ENCODE measurements around the gene TAF1A. TPM values are rescaled to one million over a fixed set of nuclear protein-coding genes. Genes with fewer than 3 reads are reported as not detected.

TAF1A gene
- total and polyA plus RNA-seq, 2 of the 8 experiments (the other 6 are each of a cell fraction or from before 2014, with no cell fraction given), result 3.3 to 16.7 TPM

GRCh38 chr1:222530852-222531251 is 58.9 kb downstream of the TAF1A start:
- Histone ChIP-seq H3K56ac (replicated peaks; ENCODE audit: insufficient read length, low read depth, low read length) (no peak overlapping the region), H3K4me2 (ENCODE audit: insufficient read depth in 1 of 2, low read depth in 2 of 2, low read length in 2 of 2) (no peak overlapping the region), H3K27me3 (replicated peaks in 1 of 4; ENCODE audit: control insufficient read depth in 3 of 4, extremely low read depth in 1 of 4, insufficient read depth in 3 of 4, low read length in 3 of 4) (peaks cover 0 to 1% (median 0%) of the 10 kb centered on the region in 4 experiments; a peak in 1 of 7 replicates), H2AK5ac (ENCODE audit: low read depth, low read length) (no peak overlapping the region), H4K8ac (ENCODE audit: extremely low read depth, insufficient read depth, low read length) (no peak overlapping the region), H3K4me3 (ENCODE audit: extremely low read depth in 1 of 4, insufficient read depth in 2 of 4, low read depth in 3 of 4, low read length in 4 of 4) (no peak overlapping the region), H3K27ac (ENCODE audit: low read depth, low read length) (no peak overlapping the region), H2BK15ac (ENCODE audit: low read length) (no peak overlapping the region), H3K4ac (replicated peaks; ENCODE audit: insufficient read length, low read depth, low read length) (no peak overlapping the region), H3K23ac (ENCODE audit: insufficient read length) (no peak overlapping the region), H2BK120ac (replicated peaks; ENCODE audit: low read depth, low read length) (no peak overlapping the region), H4K20me1 (replicated peaks in 1 of 2; ENCODE audit: control insufficient read depth in 1 of 2, insufficient read depth in 2 of 2, low read length in 2 of 2) (no peaks in the 10 kb centered on the region), H2BK20ac (ENCODE audit: low read length) (no peak overlapping the region), H3K9ac (replicated peaks in 1 of 4; ENCODE audit: extremely low read depth in 1 of 4, low read depth in 3 of 4, low read length in 3 of 4) (no peak overlapping the region), H2BK5ac (ENCODE audit: low read depth, low read length) (no peak overlapping the region), H3K9me3 (ENCODE audit: insufficient read depth in 2 of 2, low read depth in 1 of 2, low read length in 1 of 2) (no peaks in the 10 kb centered on the region), H3K14ac (ENCODE audit: insufficient read length) (no peak overlapping the region), H3K23me2 (ENCODE audit: low read depth, low read length) (no peaks in the 10 kb centered on the region), H3K79me2 (ENCODE audit: control insufficient read depth in 1 of 2, insufficient read depth in 2 of 2, low read length in 2 of 2) (no peaks in the 10 kb centered on the region), H4K91ac (replicated peaks; ENCODE audit: insufficient read length, low read length) (no peak overlapping the region), H2AFZ (ENCODE audit: low read length) (no peak overlapping the region), H3K4me1 (replicated peaks in 1 of 4; ENCODE audit: control insufficient read depth in 3 of 4, insufficient read depth in 4 of 4, low read length in 3 of 4) (no peaks in the 10 kb centered on the region), H3K79me1 (ENCODE audit: low read depth, low read length) (no peaks in the 10 kb centered on the region), H2BK12ac (ENCODE audit: low read depth, low read length) (no peak overlapping the region), H3K18ac (ENCODE audit: extremely low read depth, low read length) (no peak overlapping the region), H3K36me3 (ENCODE audit: control insufficient read depth in 2 of 4, insufficient read depth in 4 of 4, low read length in 3 of 4) (no peaks in the 10 kb centered on the region), H4K5ac (ENCODE audit: insufficient read length, low read depth, low read length) (no peak overlapping the region)
- no peak for TF ChIP-seq KDM4A (IDR thresholded peaks at IDR 0.05; ENCODE audit: low read depth, low read length, severe bottlenecking)
- no peak for TF ChIP-seq SIRT6 (IDR thresholded peaks at IDR 0.05; ENCODE audit: low read length)
- no peak for TF ChIP-seq JUND (IDR thresholded peaks at IDR 0.05; ENCODE audit: low read length)
- no peak for TF ChIP-seq HDAC6 (IDR thresholded peaks at IDR 0.05; ENCODE audit: low read depth, low read length)
- no peak for TF ChIP-seq CTCF (IDR thresholded peaks at IDR 0.05; ENCODE audit: control extremely low read depth in 1 of 3, insufficient read depth in 1 of 3, low read depth in 1 of 3, low read length in 3 of 3)
- TF ChIP-seq TCF12 (IDR thresholded peaks at IDR 0.05; ENCODE audit: low read depth, low read length), result no peak
- no peak for TF ChIP-seq CEBPB (IDR thresholded peaks at IDR 0.05; ENCODE audit: low read depth, low read length)
- no peak for TF ChIP-seq USF2 (IDR thresholded peaks at IDR 0.05; ENCODE audit: low read length)
- TF ChIP-seq FOSL1 (IDR thresholded peaks at IDR 0.05; ENCODE audit: insufficient read depth, low read depth, low read length), result no peak
- DNase-seq (ENCODE audit: low read depth in 1 of 2, low spot score in 2 of 2), result no peak
- FAIRE-seq, result no peak
- 80% methylated on average over 6 of the region's 6 CpGs; no CpG with 5 or more reads in 1 of the 2 experiments for WGBS, 2 experiments (ENCODE audit: extremely low coverage in 1 of 2, insufficient coverage in 1 of 2, insufficient read length in 1 of 2, insufficient replicate concordance in 2 of 2, low coverage in 1 of 2, low lambda C conversion rate in 2 of 2, missing lambda C conversion rate in 1 of 2)
- ChIA-PET CTCF (ENCODE audit: partially characterized antibody) (interaction anchor here (0.9 kb wide), 1 partner anchor 16 kb away, joined by 3 read pairs; no protein-coding TSS in a partner anchor), POLR2A (ENCODE audit: partially characterized antibody) (no interaction called here)
